Measurements from ENCODE around the gene CHAC1. TPM values are rescaled to one million over a fixed set of nuclear protein-coding genes. Genes with fewer than 3 reads are reported as not detected.

Gene CHAC1
- total RNA-seq, 2 experiments from 2014 or later, result 40.4 to 55.6 TPM

DNA sequence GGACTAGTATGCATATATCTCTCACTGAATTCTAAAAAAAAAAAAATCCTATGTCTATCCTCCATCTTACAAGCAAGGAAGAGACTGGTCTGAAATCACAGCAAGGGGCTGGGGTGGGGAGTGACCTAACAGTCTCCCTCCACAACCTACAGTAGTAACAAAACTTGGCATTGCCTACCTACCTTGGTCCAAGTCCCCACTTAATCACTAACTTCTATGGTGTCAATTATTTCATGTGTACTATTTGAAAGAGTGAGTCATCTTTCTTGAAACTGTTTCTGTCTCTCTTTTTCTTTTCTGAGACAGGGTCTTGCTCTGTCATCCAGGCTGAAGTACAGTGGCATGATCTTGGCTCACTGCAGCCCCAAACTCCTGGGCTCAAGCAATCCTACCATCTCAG lies 36.8 kb downstream of the CHAC1 start:
- Histone ChIP-seq H3K9me3 (ENCODE audit: low read length) (no peaks in the 10 kb centered on the region), H2AFZ (ENCODE audit: low read length) (no peak overlapping the region), H3K4me2 (ENCODE audit: low read length) (no peak overlapping the region), H4K20me1 (ENCODE audit: insufficient read depth, low read length) (no peaks in the 10 kb centered on the region), H3K79me2 (ENCODE audit: insufficient read depth, low read depth, low read length) (no peaks in the 10 kb centered on the region), H3K4me1 (ENCODE audit: insufficient read depth, low read length, poor library complexity, severe bottlenecking) (no peaks in the 10 kb centered on the region), H3K9me2 (ENCODE audit: insufficient read depth, low read length) (no peaks in the 10 kb centered on the region), H3K27ac (ENCODE audit: low read depth, low read length, poor library complexity, severe bottlenecking) (no peak overlapping the region), H3K4me3 (ENCODE audit: low read depth, low read length, poor library complexity, severe bottlenecking) (no peak overlapping the region), H3K36me3 (ENCODE audit: insufficient read depth, low read length) (peaks cover 86% of the 10 kb centered on the region)
- ChIA-PET POLR2A (no interaction called here), CTCF (ENCODE audit: unreplicated experiment) (no interaction called here)
- intact Hi-C loops (cut with micrococcal nuclease; ENCODE audit: unreplicated experiment), result no loop called here
- DNase-seq (ENCODE audit: low spot score), result no peak
- TF ChIP-seq, protein P1, sequence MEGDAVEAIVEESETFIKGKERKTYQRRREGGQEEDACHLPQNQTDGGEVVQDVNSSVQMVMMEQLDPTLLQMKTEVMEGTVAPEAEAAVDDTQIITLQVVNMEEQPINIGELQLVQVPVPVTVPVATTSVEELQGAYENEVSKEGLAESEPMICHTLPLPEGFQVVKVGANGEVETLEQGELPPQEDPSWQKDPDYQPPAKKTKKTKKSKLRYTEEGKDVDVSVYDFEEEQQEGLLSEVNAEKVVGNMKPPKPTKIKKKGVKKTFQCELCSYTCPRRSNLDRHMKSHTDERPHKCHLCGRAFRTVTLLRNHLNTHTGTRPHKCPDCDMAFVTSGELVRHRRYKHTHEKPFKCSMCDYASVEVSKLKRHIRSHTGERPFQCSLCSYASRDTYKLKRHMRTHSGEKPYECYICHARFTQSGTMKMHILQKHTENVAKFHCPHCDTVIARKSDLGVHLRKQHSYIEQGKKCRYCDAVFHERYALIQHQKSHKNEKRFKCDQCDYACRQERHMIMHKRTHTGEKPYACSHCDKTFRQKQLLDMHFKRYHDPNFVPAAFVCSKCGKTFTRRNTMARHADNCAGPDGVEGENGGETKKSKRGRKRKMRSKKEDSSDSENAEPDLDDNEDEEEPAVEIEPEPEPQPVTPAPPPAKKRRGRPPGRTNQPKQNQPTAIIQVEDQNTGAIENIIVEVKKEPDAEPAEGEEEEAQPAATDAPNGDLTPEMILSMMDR (conservative IDR thresholded peaks at IDR 0.05; ENCODE audit: low read length), result no peak
- no peak for TF ChIP-seq EZH2phosphoT487 (IDR thresholded peaks at IDR 0.05; ENCODE audit: borderline replicate concordance, low read depth, low read length)
- BruUV-seq (replicated peaks), result no TSS peak

DNA sequence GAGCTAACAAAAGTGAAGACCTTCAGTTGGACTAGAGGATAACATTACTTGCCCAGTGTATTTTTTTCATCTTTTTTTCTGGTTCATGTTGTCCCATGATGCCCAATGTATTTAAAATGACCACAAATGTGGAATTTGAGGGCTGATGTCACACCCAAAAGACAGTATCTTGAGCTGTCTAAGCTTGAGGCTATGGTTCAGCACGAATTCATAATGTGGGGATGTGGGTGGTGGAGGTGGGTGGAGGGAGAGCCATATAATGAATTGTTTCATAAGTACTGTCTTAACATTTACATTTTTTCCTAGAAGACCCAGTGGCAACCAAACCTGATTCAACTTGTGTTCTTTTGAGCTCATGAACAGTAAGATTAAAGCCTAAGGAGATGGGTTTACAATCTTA lies 37.5 kb downstream of the CHAC1 start:
- peaks cover 86% of the 10 kb centered on the region for H3K36me3 ChIP-seq (ENCODE audit: insufficient read depth, low read length)
- intact Hi-C loops (cut with micrococcal nuclease; ENCODE audit: unreplicated experiment), result no loop called here

DNA sequence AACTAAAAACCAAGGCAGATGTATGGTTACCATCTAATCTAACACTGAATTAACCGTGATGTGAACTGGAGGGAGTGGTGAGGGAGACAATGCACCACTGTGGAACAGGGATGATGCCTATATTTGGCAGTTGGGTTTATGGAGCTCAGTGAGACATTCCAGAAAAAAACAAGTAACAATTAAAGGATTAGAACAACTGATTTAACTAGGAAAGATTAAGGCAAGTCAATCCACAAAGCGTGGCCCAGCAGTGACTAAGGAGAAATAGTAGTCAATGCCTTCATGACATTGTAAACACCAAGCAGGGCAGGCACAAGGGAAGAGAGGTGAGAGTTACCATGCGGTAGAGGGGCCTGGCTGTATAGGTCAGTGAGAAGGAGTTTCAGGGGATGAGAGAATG lies 38.1 kb downstream of the CHAC1 start:
- H3K79me2 ChIP-seq (ENCODE audit: insufficient read depth, low read depth, low read length), result no peaks in the 10 kb centered on the region
- no peaks in the 10 kb centered on the region for H4K20me1 ChIP-seq (ENCODE audit: insufficient read depth, low read length)
- no peak overlapping the region for H2AFZ ChIP-seq (ENCODE audit: low read length)
- H3K9me2 ChIP-seq (ENCODE audit: insufficient read depth, low read length), result no peaks in the 10 kb centered on the region
- TF ChIP-seq EZH2phosphoT487 (IDR thresholded peaks at IDR 0.05; ENCODE audit: borderline replicate concordance, low read depth, low read length), result no peak
- TF ChIP-seq, protein P1 (conservative IDR thresholded peaks at IDR 0.05; ENCODE audit: low read length), result no peak
- ChIA-PET POLR2A (no interaction called here), CTCF (ENCODE audit: unreplicated experiment) (no interaction called here)
- H3K36me3 ChIP-seq (ENCODE audit: insufficient read depth, low read length), result peaks cover 85% of the 10 kb centered on the region
- no peaks in the 10 kb centered on the region for H3K9me3 ChIP-seq (ENCODE audit: low read length)
- no peak overlapping the region for H3K27ac ChIP-seq (ENCODE audit: low read depth, low read length, poor library complexity, severe bottlenecking)
- H3K4me3 ChIP-seq (ENCODE audit: low read depth, low read length, poor library complexity, severe bottlenecking), result no peak overlapping the region
- no peak overlapping the region for H3K4me2 ChIP-seq (ENCODE audit: low read length)
- DNase-seq (ENCODE audit: low spot score), result no peak
- BruUV-seq (replicated peaks), result no TSS peak
- intact Hi-C loops (cut with micrococcal nuclease; ENCODE audit: unreplicated experiment), result no loop called here
- no peaks in the 10 kb centered on the region for H3K4me1 ChIP-seq (ENCODE audit: insufficient read depth, low read length, poor library complexity, severe bottlenecking)

More for the DNA sequence above, 37.5 kb downstream of the CHAC1 start:
- Histone ChIP-seq H3K9me3 (ENCODE audit: low read length) (no peaks in the 10 kb centered on the region), H4K20me1 (ENCODE audit: insufficient read depth, low read length) (no peaks in the 10 kb centered on the region), H3K4me3 (ENCODE audit: low read depth, low read length, poor library complexity, severe bottlenecking) (no peak overlapping the region), H3K9me2 (ENCODE audit: insufficient read depth, low read length) (no peaks in the 10 kb centered on the region), H3K4me1 (ENCODE audit: insufficient read depth, low read length, poor library complexity, severe bottlenecking) (no peaks in the 10 kb centered on the region), H2AFZ (ENCODE audit: low read length) (no peak overlapping the region), H3K79me2 (ENCODE audit: insufficient read depth, low read depth, low read length) (no peaks in the 10 kb centered on the region), H3K27ac (ENCODE audit: low read depth, low read length, poor library complexity, severe bottlenecking) (no peak overlapping the region), H3K4me2 (ENCODE audit: low read length) (no peak overlapping the region)
- BruUV-seq (replicated peaks), result no TSS peak
- POLR2A ChIA-PET, result no interaction called here
- DNase-seq (ENCODE audit: low spot score), result no peak
- CTCF ChIA-PET (ENCODE audit: unreplicated experiment), result no interaction called here
- TF ChIP-seq, protein P1 (conservative IDR thresholded peaks at IDR 0.05; ENCODE audit: low read length), result no peak
- TF ChIP-seq EZH2phosphoT487 (IDR thresholded peaks at IDR 0.05; ENCODE audit: borderline replicate concordance, low read depth, low read length), result no peak

All from OCI-LY7 (cell line).